Neural progenitor cell (in vitro differentiated cells): ENCODE results near the gene MAPK7.

ENCODE experiments used
- EZH2 ChIP-seq: fragments of 200-600 bp; sonication (generic); IDR thresholded peaks from 2 replicates; pipeline ENCODE4 v1.6.1; 2017; ENCODE audit warnings: antibody characterized with exemption, mild to moderate bottlenecking, moderate library complexity
- EZH2phosphoT487 ChIP-seq: fragments of 200-600 bp; sonication (generic); IDR thresholded peaks from 2 replicates; pipeline ENCODE4 v1.6.1; 2017; ENCODE audit warnings: antibody characterized with exemption
- TF ChIP-seq, protein P1 (sequence below): fragments of 200-600 bp; sonication (generic); IDR thresholded peaks from 2 replicates; pipeline ENCODE4 v1.5.1; 2017; ENCODE audit warnings: antibody characterized with exemption, mild to moderate bottlenecking

GRCh38 chr17:19374136-19374535 is 4.2 kb upstream of the MAPK7 start:
- TF ChIP-seq, protein P1, sequence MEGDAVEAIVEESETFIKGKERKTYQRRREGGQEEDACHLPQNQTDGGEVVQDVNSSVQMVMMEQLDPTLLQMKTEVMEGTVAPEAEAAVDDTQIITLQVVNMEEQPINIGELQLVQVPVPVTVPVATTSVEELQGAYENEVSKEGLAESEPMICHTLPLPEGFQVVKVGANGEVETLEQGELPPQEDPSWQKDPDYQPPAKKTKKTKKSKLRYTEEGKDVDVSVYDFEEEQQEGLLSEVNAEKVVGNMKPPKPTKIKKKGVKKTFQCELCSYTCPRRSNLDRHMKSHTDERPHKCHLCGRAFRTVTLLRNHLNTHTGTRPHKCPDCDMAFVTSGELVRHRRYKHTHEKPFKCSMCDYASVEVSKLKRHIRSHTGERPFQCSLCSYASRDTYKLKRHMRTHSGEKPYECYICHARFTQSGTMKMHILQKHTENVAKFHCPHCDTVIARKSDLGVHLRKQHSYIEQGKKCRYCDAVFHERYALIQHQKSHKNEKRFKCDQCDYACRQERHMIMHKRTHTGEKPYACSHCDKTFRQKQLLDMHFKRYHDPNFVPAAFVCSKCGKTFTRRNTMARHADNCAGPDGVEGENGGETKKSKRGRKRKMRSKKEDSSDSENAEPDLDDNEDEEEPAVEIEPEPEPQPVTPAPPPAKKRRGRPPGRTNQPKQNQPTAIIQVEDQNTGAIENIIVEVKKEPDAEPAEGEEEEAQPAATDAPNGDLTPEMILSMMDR: no peak
- no peak for TF ChIP-seq EZH2
- no peak for TF ChIP-seq EZH2phosphoT487
